Measurements from ENCODE around the gene MET.

MET gene

GRCh38 chr7:116698930-116699721 is 27.1 kb downstream of the MET start:
- TF ChIP-seq, protein P1, sequence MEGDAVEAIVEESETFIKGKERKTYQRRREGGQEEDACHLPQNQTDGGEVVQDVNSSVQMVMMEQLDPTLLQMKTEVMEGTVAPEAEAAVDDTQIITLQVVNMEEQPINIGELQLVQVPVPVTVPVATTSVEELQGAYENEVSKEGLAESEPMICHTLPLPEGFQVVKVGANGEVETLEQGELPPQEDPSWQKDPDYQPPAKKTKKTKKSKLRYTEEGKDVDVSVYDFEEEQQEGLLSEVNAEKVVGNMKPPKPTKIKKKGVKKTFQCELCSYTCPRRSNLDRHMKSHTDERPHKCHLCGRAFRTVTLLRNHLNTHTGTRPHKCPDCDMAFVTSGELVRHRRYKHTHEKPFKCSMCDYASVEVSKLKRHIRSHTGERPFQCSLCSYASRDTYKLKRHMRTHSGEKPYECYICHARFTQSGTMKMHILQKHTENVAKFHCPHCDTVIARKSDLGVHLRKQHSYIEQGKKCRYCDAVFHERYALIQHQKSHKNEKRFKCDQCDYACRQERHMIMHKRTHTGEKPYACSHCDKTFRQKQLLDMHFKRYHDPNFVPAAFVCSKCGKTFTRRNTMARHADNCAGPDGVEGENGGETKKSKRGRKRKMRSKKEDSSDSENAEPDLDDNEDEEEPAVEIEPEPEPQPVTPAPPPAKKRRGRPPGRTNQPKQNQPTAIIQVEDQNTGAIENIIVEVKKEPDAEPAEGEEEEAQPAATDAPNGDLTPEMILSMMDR (IDR thresholded peaks at IDR 0.05; ENCODE audit: low read depth, low read length), result no peak
- no peak for DNase-seq (ENCODE audit: extremely low read depth, low read depth)

DNA sequence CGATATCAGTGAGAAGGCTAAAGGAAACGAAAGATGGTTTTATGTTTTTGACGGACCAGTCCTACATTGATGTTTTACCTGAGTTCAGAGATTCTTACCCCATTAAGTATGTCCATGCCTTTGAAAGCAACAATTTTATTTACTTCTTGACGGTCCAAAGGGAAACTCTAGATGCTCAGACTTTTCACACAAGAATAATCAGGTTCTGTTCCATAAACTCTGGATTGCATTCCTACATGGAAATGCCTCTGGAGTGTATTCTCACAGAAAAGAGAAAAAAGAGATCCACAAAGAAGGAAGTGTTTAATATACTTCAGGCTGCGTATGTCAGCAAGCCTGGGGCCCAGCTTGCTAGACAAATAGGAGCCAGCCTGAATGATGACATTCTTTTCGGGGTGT is 27.7 kb downstream of the MET start:
- DNase-seq (ENCODE audit: extremely low read depth, low read depth), result no peak
- TF ChIP-seq, protein P1 (IDR thresholded peaks at IDR 0.05; ENCODE audit: low read depth, low read length), result no peak

GRCh38 chr7:116702046-116702785 is 30.2 kb downstream of the MET start:
- no peak for DNase-seq (ENCODE audit: extremely low read depth, low read depth)
- TF ChIP-seq, protein P1 (IDR thresholded peaks at IDR 0.05; ENCODE audit: low read depth, low read length), result no peak

GRCh38 chr7:116704650-116705228 is 32.7 kb downstream of the MET start:
- DNase-seq (ENCODE audit: extremely low read depth, low read depth), result no peak
- TF ChIP-seq, protein P1 (IDR thresholded peaks at IDR 0.05; ENCODE audit: low read depth, low read length), result no peak

GRCh38 chr7:116705419-116705818 is 33.4 kb downstream of the MET start:
- TF ChIP-seq, protein P1 (IDR thresholded peaks at IDR 0.05; ENCODE audit: low read depth, low read length), result no peak
- DNase-seq (ENCODE audit: extremely low read depth, low read depth), result no peak

DNA sequence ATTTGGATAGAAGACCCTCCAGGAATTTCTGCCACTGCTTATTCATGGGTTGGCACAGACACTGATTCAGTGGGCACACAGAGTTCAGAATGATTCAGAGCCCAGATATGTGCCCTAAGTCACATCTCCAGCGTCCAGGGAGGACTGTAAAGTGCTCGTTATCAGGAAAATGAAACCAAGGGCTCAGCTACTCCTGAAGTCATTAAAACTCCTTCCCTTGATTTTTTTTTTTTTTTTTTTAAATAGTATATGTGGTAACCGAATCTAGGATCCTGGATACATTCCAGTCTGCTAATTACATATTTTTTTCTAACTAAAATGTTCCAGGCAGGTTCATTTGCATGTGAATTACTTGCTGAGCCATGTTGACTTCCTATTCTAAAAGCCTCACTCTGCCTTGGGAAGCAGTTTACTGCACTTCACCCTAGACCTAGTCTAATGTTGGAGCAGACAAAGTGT is 34.7 kb downstream of the MET start:
- DNase-seq (ENCODE audit: extremely low read depth, low read depth), result no peak
- TF ChIP-seq, protein P1 (IDR thresholded peaks at IDR 0.05; ENCODE audit: low read depth, low read length), result no peak

DNA sequence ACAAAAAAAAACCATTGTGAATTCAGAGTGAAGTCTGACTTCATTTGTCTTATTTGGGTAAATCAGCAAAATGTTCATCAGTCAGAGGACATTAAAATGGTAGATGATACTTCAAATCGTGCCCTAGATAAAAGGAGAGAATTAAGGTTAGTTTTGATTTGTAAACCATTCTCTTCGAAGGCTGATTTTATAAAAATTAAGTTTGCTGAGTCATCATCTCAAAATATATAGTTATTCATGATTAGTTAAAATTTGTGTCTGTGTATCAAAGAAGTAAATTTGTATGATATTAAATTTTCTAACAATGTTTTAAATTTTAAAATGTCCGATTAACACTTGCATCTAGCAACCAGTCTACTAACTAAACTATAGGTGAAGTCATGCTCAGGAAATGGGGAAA is 35.3 kb downstream of the MET start:
- TF ChIP-seq, protein P1 (IDR thresholded peaks at IDR 0.05; ENCODE audit: low read depth, low read length), result no peak
- DNase-seq (ENCODE audit: extremely low read depth, low read depth), result no peak

Data from AG09319 (cell line).